ENCODE data around the gene EEPD1. TPM values are rescaled to one million over a fixed set of nuclear protein-coding genes. Genes with fewer than 3 reads are reported as not detected.

Gene EEPD1
- total RNA-seq, 1 donor from 2014 or later: 5.4 TPM

GRCh38 chr7:36300696-36301350 is 147.8 kb downstream of the EEPD1 start:
- no peaks in the 10 kb centered on the region for H3K27me3 Mint-ChIP-seq (ENCODE audit: low read depth, unreplicated experiment)
- peaks cover 13% of the 10 kb centered on the region for H3K4me1 Mint-ChIP-seq (ENCODE audit: low read depth, unreplicated experiment)
- DNase-seq (ENCODE audit: low read depth) (no peak), FAIRE-seq (no peak)
- TF ChIP-seq EZH2 (IDR thresholded peaks at IDR 0.05; ENCODE audit: insufficient read depth, low read length): no peak
- TF ChIP-seq CTCF (IDR thresholded peaks at IDR 0.05; ENCODE audit: insufficient read depth, low read depth, low read length): no peak
- Histone ChIP-seq H3K27ac (ENCODE audit: low read depth, low read length) (no peak overlapping the region), H4K20me1 (ENCODE audit: insufficient read depth, low read length) (peaks cover 6% of the 10 kb centered on the region), H3K9ac (ENCODE audit: low read length) (no peak overlapping the region), H3K4me3 (ENCODE audit: insufficient read depth, low read depth, low read length) (no peak overlapping the region), H3K36me3 (ENCODE audit: insufficient read depth, low read length) (no peaks in the 10 kb centered on the region), H3K4me1 (ENCODE audit: insufficient read depth, low read length) (peaks cover 27% of the 10 kb centered on the region), H2AFZ (ENCODE audit: low read depth, low read length) (no peak overlapping the region), H3K79me2 (ENCODE audit: insufficient read depth, low read length) (no peaks in the 10 kb centered on the region), H3K27me3 (ENCODE audit: insufficient read depth, low read length) (no peaks in the 10 kb centered on the region), H3K9me3 (ENCODE audit: insufficient read depth, low read depth, low read length) (no peaks in the 10 kb centered on the region), H3K4me2 (ENCODE audit: low read length) (no peak overlapping the region)
- H3K4me3 Mint-ChIP-seq (ENCODE audit: unreplicated experiment): no peak overlapping the region
- H3K27ac Mint-ChIP-seq (ENCODE audit: unreplicated experiment): no peak overlapping the region
- H3K36me3 Mint-ChIP-seq (ENCODE audit: low read depth, unreplicated experiment): peaks cover 11% of the 10 kb centered on the region
- peaks cover 3% of the 10 kb centered on the region for H3K9me3 Mint-ChIP-seq (ENCODE audit: unreplicated experiment)

DNA sequence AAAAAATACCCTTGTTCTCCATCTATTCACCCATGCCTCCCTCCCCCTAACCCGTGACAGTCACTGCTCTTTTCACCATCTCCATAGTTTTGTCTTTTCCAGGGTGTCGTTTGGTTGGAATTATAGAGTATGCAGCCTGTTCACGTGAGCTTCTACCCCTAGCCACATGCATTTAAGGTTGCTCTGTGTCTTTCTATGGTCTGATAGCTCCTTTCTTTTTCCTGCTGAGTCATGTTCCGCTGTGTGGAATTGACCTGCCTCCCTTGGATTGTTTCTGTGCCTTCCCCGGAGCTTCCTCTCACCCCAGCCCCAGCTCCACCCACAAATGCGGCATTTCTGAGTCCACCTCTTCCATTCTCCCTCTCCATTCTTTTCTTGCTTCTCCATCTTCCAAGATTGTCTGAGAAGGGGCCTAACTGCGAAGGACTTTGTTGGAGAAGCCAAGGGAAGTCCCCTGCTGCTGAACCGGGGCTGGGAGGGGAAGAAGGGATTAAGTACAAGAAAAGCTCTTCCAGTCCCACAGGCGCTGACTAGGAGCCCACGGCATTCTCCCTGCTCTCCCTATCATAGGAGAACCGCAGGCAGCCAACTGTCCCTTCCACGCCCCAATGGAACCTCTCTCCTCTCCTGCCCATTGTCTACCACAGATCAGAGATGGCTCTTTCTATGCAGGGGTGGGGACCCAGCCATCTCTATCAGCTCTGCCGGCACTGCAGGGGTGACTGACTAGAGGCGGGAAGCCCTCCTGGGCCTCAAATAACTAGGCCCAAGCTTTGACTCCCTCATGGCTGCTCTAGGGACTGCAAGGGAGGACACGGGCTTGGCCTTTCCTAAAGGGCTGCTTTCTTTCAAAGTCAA is 149.1 kb downstream of the EEPD1 start:
- Histone ChIP-seq H3K4me3 (ENCODE audit: insufficient read depth, low read depth, low read length) (no peak overlapping the region), H3K36me3 (ENCODE audit: insufficient read depth, low read length) (no peaks in the 10 kb centered on the region), H3K27me3 (ENCODE audit: insufficient read depth, low read length) (no peaks in the 10 kb centered on the region), H3K9ac (ENCODE audit: low read length) (no peak overlapping the region), H2AFZ (ENCODE audit: low read depth, low read length) (peak overlapping the region; percentile 42), H3K4me1 (ENCODE audit: insufficient read depth, low read length) (peaks cover 27% of the 10 kb centered on the region), H3K79me2 (ENCODE audit: insufficient read depth, low read length) (no peaks in the 10 kb centered on the region), H3K4me2 (ENCODE audit: low read length) (peak overlapping the region; percentile 30), H3K9me3 (ENCODE audit: insufficient read depth, low read depth, low read length) (no peaks in the 10 kb centered on the region), H4K20me1 (ENCODE audit: insufficient read depth, low read length) (peaks cover 6% of the 10 kb centered on the region), H3K27ac (ENCODE audit: low read depth, low read length) (no peak overlapping the region)
- Mint-ChIP-seq H3K4me1 (ENCODE audit: low read depth, unreplicated experiment) (peaks cover 13% of the 10 kb centered on the region), H3K36me3 (ENCODE audit: low read depth, unreplicated experiment) (peaks cover 11% of the 10 kb centered on the region), H3K4me3 (ENCODE audit: unreplicated experiment) (no peak overlapping the region), H3K27me3 (ENCODE audit: low read depth, unreplicated experiment) (no peaks in the 10 kb centered on the region), H3K9me3 (ENCODE audit: unreplicated experiment) (peaks cover 3% of the 10 kb centered on the region), H3K27ac (ENCODE audit: unreplicated experiment) (peak overlapping the region; percentile 31)
- FAIRE-seq: no peak
- DNase-seq (ENCODE audit: low read depth): peak; percentile 39
- TF ChIP-seq EZH2 (IDR thresholded peaks at IDR 0.05; ENCODE audit: insufficient read depth, low read length) (no peak), CTCF (IDR thresholded peaks at IDR 0.05; ENCODE audit: insufficient read depth, low read depth, low read length) (no peak)

Measured in astrocyte (in vitro differentiated cells and primary cell).